ENCODE measurements around the gene GPR179.
"Not testable (repeated sequence)": the region's sequence is repeated elsewhere in the genome, so short reads cannot be mapped to it uniquely, and the experiment has no call there.

GPR179 gene

GRCh38 chr17:38285994-38286393 lies 57.8 kb downstream of the GPR179 start:
- H3K27me3 ChIP-seq (ENCODE audit: control insufficient read depth, low read length); H3K4me1 ChIP-seq (ENCODE audit: control insufficient read depth, low read length); H3K9me2 ChIP-seq (replicated peaks; ENCODE audit: control insufficient read depth, low read length); H3K4me3 ChIP-seq (ENCODE audit: low read length); H3F3A ChIP-seq (ENCODE audit: control insufficient read depth, insufficient read depth); H3K4me2 ChIP-seq (ENCODE audit: low read length); H4K20me1 ChIP-seq (ENCODE audit: control insufficient read depth, insufficient read depth, low read depth, low read length); H3K79me2 ChIP-seq (ENCODE audit: control insufficient read depth, low read length); H3K9me3 ChIP-seq (ENCODE audit: control insufficient read depth, insufficient read depth, low read length); H3K36me3 ChIP-seq (ENCODE audit: control insufficient read depth, low read length); H3K27ac ChIP-seq (ENCODE audit: low read depth, low read length): not testable (repeated sequence)
